ENCODE data around the gene NUDT5.

NUDT5 gene

DNA sequence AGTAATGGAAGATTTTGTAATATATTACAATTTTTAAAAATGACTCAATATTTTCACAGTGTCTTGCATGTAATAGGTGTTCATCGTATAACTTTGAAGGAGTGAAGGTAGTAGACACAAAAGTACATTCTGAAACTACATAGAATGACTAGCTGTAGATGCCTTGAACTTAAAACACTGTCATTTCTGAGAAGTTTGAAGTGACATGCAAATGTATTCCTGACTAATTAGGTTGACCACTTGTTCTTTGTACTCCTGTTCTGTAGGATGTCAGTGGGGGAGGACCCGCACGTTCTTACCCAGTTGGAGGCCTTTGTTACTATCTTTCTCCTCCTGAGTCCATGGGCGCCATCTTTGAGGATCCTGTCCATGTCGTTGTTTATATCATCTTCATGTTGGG is 35.0 kb downstream of the NUDT5 start:
- Histone ChIP-seq H3K36me3 (ENCODE audit: insufficient read depth, low read length) (peaks cover 73% of the 10 kb centered on the region), H3K4me1 (ENCODE audit: insufficient read depth, low read length) (no peaks in the 10 kb centered on the region), H3K27me3 (ENCODE audit: insufficient read depth, low read length) (no peaks in the 10 kb centered on the region), H3K4me3 (ENCODE audit: low read length) (no peak overlapping the region), H3K9ac (ENCODE audit: low read depth, low read length) (no peak overlapping the region), H3K9me3 (ENCODE audit: insufficient read depth, low read depth, low read length) (no peaks in the 10 kb centered on the region), H3K27ac (ENCODE audit: low read depth, low read length) (no peak overlapping the region)
- WGBS, result 87% methylated on average over 5 of the region's 5 CpGs

DNA sequence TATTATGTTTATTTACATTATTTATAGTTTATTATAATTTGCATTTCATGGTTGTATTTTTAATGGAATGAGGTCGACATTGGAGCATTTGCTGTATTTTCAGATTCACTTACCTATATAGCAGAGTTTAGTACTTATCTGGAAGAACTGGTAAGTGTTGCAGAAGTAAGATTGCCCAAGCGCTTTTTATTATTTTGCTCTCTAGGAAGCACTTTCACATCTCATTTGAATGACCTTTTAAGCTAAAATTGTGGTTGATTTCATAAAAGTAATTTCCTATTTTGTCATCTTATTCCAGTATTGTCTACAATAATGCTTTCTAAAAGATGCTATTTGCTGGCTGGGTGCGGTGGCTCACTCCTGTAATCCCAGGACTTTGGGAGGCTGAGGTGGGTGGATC is 37.6 kb downstream of the NUDT5 start:
- Histone ChIP-seq H3K27me3 (ENCODE audit: insufficient read depth, low read length) (no peaks in the 10 kb centered on the region), H3K4me3 (ENCODE audit: low read length) (no peak overlapping the region), H3K4me1 (ENCODE audit: insufficient read depth, low read length) (no peaks in the 10 kb centered on the region), H3K27ac (ENCODE audit: low read depth, low read length) (no peak overlapping the region), H3K9ac (ENCODE audit: low read depth, low read length) (no peak overlapping the region), H3K36me3 (ENCODE audit: insufficient read depth, low read length) (peaks cover 56% of the 10 kb centered on the region), H3K9me3 (ENCODE audit: insufficient read depth, low read depth, low read length) (no peaks in the 10 kb centered on the region)
- 86% methylated on average over 1 of the region's 3 CpGs for WGBS

DNA sequence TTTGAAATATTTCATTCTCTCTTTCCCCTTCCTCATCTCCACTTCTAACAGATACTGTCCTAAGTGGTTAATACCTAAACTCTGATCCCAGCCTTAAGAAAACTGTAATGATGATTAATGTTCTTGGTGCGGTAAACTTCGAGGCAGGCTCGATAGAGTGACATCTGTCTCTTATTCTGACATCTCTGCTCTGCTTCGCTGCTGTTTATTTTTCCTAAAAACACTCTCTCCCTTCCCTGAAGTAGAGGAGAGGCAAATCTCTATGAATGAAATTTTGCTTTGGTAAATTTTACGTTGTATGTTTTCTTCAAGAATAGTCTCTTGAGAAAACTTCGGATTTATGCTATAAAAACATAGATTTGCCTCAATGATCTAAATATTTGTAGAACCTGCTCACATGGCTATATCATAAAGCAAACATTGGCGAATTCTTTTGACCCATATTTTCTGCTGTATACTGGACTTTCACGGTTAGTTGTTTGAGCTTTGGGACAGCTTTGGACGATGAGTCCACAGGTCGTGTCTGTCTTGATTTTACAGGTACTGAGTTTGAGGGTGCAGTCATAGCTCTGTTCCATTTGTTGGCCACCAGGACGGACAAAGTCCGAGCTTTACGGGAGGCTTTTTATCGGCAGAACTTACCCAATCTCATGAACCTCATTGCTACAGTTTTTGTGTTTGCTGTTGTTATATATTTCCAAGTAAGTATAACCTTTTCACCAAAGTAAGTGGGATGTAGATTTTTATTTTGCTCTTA is 39.1 kb downstream of the NUDT5 start:
- Histone ChIP-seq H3K4me3 (ENCODE audit: low read length) (no peak overlapping the region), H3K4me1 (ENCODE audit: insufficient read depth, low read length) (no peaks in the 10 kb centered on the region), H3K9ac (ENCODE audit: low read depth, low read length) (no peak overlapping the region), H3K36me3 (ENCODE audit: insufficient read depth, low read length) (peaks cover 42% of the 10 kb centered on the region), H3K9me3 (ENCODE audit: insufficient read depth, low read depth, low read length) (no peaks in the 10 kb centered on the region), H3K27ac (ENCODE audit: low read depth, low read length) (no peak overlapping the region), H3K27me3 (ENCODE audit: insufficient read depth, low read length) (no peaks in the 10 kb centered on the region)
- 96% methylated on average over 10 of the region's 14 CpGs for WGBS

DNA sequence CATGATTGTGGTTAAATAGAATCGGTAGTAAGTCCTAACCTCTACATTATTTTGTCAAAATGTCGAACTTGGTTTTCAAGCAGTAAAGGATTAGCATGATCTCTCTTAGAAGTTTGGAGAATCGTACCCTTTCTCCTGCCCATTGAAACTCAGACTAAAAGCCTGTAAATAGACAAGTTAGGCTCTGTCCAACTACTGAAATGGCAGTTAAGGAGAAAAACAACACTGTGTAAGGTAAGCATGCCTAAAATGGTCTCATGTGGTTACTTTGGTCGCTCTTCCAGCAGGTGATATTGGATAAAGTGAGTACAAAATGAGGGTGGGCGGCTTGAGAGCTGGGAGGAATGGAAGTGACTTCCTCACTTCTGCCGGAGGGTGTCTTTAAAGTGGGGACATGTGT is 41.2 kb downstream of the NUDT5 start:
- Histone ChIP-seq H3K27me3 (ENCODE audit: insufficient read depth, low read length) (no peaks in the 10 kb centered on the region), H3K36me3 (ENCODE audit: insufficient read depth, low read length) (peaks cover 34% of the 10 kb centered on the region), H3K4me3 (ENCODE audit: low read length) (no peak overlapping the region), H3K9me3 (ENCODE audit: insufficient read depth, low read depth, low read length) (no peaks in the 10 kb centered on the region), H3K4me1 (ENCODE audit: insufficient read depth, low read length) (no peaks in the 10 kb centered on the region), H3K27ac (ENCODE audit: low read depth, low read length) (no peak overlapping the region), H3K9ac (ENCODE audit: low read depth, low read length) (no peak overlapping the region)
- WGBS, result 95% methylated on average over 5 of the region's 6 CpGs

DNA sequence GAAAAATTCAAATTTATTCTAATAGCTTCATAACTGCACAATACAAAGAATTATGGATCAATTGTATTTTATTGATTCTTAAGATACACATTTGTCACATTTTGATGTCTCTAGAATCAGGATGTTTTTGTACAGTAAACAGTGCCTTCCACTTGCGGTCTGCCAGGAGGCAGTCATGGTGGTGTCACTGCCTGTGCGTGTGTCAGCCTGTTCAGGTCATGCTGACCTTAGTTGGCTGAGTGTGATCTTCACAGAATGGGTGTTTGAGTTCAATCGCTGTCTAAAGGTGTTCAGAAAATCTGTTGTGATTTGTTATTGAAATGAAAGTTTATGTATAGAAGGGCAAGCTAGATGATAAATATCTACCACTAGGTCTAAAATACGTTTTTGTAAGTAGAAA is 45.5 kb downstream of the NUDT5 start:
- 82% methylated on average over 3 of the region's 4 CpGs for WGBS
- H3K9me3 ChIP-seq (ENCODE audit: insufficient read depth, low read depth, low read length), result no peaks in the 10 kb centered on the region
- no peak overlapping the region for H3K9ac ChIP-seq (ENCODE audit: low read depth, low read length)
- no peak overlapping the region for H3K27ac ChIP-seq (ENCODE audit: low read depth, low read length)
- no peaks in the 10 kb centered on the region for H3K4me1 ChIP-seq (ENCODE audit: insufficient read depth, low read length)
- peaks cover 28% of the 10 kb centered on the region for H3K36me3 ChIP-seq (ENCODE audit: insufficient read depth, low read length)
- H3K27me3 ChIP-seq (ENCODE audit: insufficient read depth, low read length), result no peaks in the 10 kb centered on the region
- no peak overlapping the region for H3K4me3 ChIP-seq (ENCODE audit: low read length)

DNA sequence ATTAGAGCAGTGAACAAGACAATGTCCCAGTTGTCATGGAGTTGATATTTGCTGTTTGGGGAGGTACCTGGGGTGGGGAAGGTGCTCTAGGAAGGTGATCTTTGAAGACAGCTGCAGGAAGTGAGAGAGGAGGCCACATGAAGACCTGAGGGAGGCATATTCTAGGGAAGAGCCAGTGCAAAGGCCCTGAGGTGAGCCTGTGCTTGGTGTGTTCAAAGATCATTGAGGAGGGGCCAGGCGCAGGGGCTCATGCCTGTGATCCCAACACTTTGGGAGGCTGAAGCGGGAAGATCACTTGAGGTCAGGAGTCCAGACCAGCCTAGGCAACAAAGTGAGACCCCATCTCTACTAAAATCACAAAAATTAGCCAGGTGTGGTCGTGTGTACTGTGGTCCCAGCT is 51.2 kb downstream of the NUDT5 start:
- peaks cover 37% of the 10 kb centered on the region for H3K36me3 ChIP-seq (ENCODE audit: insufficient read depth, low read length)
- no peaks in the 10 kb centered on the region for H3K4me1 ChIP-seq (ENCODE audit: insufficient read depth, low read length)
- 92% methylated on average over 3 of the region's 3 CpGs for WGBS
- no peaks in the 10 kb centered on the region for H3K27me3 ChIP-seq (ENCODE audit: insufficient read depth, low read length)
- H3K9me3 ChIP-seq (ENCODE audit: insufficient read depth, low read depth, low read length), result no peaks in the 10 kb centered on the region
- no peak overlapping the region for H3K27ac ChIP-seq (ENCODE audit: low read depth, low read length)
- no peak overlapping the region for H3K9ac ChIP-seq (ENCODE audit: low read depth, low read length)
- no peak overlapping the region for H3K4me3 ChIP-seq (ENCODE audit: low read length)

DNA sequence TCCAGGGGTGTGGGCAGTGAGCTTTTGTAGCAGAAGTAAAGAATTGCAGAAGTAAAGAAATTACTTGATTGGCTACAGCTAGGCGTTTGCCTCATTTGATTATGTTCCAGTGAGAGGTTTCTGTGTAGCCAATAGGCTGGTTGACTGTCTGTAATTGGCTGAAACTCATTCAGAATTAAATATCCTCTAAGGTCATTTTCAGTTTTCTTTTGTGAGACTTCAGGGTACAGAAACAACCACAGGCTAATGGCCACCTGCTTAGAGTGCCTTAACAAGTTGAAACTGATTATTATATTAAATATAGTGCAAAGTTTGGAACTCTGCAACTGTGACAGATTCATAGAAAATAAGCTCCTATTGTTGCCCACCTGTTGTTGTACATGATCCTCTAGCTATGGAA is 55.7 kb downstream of the NUDT5 start:
- H3K27me3 ChIP-seq (ENCODE audit: insufficient read depth, low read length), result no peaks in the 10 kb centered on the region
- H3K4me1 ChIP-seq (ENCODE audit: insufficient read depth, low read length), result no peaks in the 10 kb centered on the region
- H3K4me3 ChIP-seq (ENCODE audit: low read length), result no peak overlapping the region
- H3K9ac ChIP-seq (ENCODE audit: low read depth, low read length), result no peak overlapping the region
- H3K9me3 ChIP-seq (ENCODE audit: insufficient read depth, low read depth, low read length), result no peaks in the 10 kb centered on the region
- H3K36me3 ChIP-seq (ENCODE audit: insufficient read depth, low read length), result peaks cover 56% of the 10 kb centered on the region
- 100% methylated on average over 1 of the region's 1 CpG for WGBS
- no peak overlapping the region for H3K27ac ChIP-seq (ENCODE audit: low read depth, low read length)

DNA sequence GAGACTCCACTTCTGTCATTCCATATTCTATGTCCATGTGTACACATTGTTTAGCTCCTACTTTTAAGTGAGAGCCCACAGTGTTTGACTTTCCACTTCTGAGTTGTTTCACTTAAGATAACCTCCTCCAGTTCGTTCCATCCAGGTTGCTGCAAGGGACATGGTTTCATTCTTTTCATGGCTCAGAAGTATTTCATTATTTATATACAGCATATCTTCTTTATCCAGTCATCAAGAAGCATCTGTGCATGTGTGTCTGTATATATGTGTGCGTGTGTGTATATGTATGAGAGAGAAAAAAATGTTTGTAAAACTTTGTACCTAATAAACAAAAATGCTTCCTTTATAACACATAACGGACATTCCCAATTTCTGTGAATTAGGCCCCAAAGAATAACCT is 60.1 kb downstream of the NUDT5 start:
- Histone ChIP-seq H3K27ac (ENCODE audit: low read depth, low read length) (no peak overlapping the region), H3K27me3 (ENCODE audit: insufficient read depth, low read length) (no peaks in the 10 kb centered on the region), H3K4me1 (ENCODE audit: insufficient read depth, low read length) (no peaks in the 10 kb centered on the region), H3K36me3 (ENCODE audit: insufficient read depth, low read length) (peaks cover 47% of the 10 kb centered on the region), H3K9ac (ENCODE audit: low read depth, low read length) (no peak overlapping the region), H3K4me3 (ENCODE audit: low read length) (no peak overlapping the region), H3K9me3 (ENCODE audit: insufficient read depth, low read depth, low read length) (no peaks in the 10 kb centered on the region)
- 100% methylated on average over 1 of the region's 3 CpGs for WGBS

DNA sequence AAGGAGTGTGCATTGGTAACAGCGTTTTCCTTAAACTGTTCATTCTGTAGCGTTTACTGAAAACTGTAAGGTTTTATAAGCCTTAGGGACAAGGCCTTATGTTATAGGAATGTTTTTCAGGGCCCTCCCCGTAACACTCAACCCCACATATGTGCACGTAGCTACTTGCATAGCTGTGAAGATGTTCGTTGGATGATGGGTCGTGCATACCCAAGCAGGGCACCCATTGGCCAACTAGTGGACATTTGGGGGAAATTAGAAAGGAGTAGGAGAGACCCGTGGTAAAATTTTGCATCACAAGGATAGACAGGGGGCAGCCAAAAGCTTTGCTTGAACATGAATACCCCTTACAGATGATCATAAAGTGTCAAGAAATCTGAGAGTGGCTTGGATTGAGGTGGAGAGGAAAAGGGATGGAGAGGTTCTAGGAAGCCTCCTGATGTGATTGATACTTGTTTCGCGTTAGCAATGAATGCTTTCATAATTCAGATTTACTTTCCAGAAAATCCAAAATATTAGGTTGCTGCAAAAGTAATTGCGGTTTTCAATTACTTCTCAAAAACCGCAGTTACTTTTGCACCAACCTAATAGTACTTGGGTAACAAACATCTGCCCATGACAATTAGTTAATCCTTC is 65.3 kb downstream of the NUDT5 start:
- Histone ChIP-seq H3K27ac (ENCODE audit: low read depth, low read length) (no peak overlapping the region), H3K36me3 (ENCODE audit: insufficient read depth, low read length) (peaks cover 16% of the 10 kb centered on the region), H3K27me3 (ENCODE audit: insufficient read depth, low read length) (no peaks in the 10 kb centered on the region), H3K4me1 (ENCODE audit: insufficient read depth, low read length) (no peaks in the 10 kb centered on the region), H3K9me3 (ENCODE audit: insufficient read depth, low read depth, low read length) (no peaks in the 10 kb centered on the region), H3K9ac (ENCODE audit: low read depth, low read length) (peak overlapping the region; percentile 78), H3K4me3 (ENCODE audit: low read length) (peak overlapping the region; percentile 88)
- WGBS, result 21% methylated on average over 8 of the region's 11 CpGs

DNA sequence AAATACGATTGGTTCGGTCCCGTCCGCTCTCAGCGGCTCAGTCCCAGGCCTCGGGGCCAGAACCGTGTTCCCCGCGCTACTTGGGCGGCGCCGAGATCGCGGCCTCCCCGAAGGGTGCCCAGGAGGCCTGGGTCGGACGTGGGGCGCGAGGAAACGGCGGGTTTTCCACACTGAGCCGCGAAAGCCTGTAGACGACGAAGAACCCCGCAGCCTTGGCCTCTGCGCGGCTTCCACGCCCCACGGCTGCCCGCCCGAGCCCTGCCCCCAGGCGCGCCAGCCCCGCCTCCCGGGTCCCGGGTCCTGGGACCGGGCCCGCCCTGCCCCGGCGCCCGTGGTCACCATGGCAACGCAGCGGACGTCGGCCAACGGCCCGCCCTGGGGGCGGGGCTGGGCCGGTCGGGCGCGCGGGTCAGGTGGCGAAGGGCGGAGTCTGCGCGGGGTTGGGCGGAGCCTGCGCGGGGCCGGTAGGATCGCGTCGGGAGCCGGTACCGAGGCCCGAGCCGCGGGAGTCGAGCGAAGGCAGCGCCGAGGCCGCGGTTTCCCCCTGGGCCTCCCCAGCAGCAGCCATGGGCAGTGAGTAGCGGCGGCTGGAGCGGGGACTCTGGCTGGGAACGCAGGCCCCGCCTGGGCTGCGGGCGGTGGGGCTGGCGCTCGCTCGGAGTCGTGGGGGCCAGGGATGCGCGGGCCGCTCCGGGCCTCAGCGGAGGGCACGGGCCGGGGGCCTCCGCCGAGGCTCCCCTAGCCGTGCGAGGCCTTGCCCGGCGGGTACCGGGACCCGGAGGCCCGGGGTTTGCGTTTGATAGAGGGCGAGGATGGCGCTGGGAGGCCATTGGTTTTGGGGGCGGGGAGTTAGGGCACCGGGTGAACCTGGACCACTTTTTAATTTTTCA is 66.2 kb downstream of the NUDT5 start, which contains the start of gene SEC61A2:
SEC61A2 (plus strand) TSS at position 456 of the 890 bp plus-strand sequence; CDS start at position 567, 111 bp downstream.
- peaks cover 12% of the 10 kb centered on the region for H3K36me3 ChIP-seq (ENCODE audit: insufficient read depth, low read length)
- H3K9ac ChIP-seq (ENCODE audit: low read depth, low read length), result peak within 1 kb of the TSS; percentile 85
- no peaks in the 10 kb centered on the region for H3K4me1 ChIP-seq (ENCODE audit: insufficient read depth, low read length)
- no peaks in the 10 kb centered on the region for H3K27me3 ChIP-seq (ENCODE audit: insufficient read depth, low read length)
- peak within 1 kb of the TSS; percentile 88 for H3K4me3 ChIP-seq (ENCODE audit: low read length)
- H3K27ac ChIP-seq (ENCODE audit: low read depth, low read length), result peak within 1 kb of the TSS; percentile 74
- no peaks in the 10 kb centered on the region for H3K9me3 ChIP-seq (ENCODE audit: insufficient read depth, low read depth, low read length)
- under 1% methylated on average over 108 of the region's 108 CpGs for WGBS

DNA sequence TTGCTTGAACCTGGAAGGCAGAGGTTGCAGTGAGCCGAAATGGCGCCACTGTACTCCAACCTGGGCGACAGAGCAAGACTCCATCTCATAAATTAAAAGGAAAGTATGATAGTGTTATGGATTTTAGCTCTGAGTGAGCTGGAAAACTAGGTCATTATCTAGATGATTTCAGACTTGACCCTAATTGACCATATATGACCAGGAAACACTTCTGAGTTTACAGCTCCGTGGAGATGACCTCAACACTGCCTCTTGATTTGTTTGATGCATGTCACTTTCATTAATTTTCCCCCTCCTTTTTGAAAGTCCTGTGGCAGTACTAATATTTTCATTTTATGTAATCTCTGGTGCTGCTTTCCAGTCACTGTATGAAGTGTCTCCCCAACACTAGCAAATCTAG is 74.0 kb downstream of the NUDT5 start:
- 97% methylated on average over 4 of the region's 4 CpGs for WGBS

More for the DNA sequence above, 74.0 kb downstream of the NUDT5 start:
- Histone ChIP-seq H3K4me3 (ENCODE audit: low read length) (no peak overlapping the region), H3K27me3 (ENCODE audit: insufficient read depth, low read length) (no peaks in the 10 kb centered on the region), H3K9ac (ENCODE audit: low read depth, low read length) (no peak overlapping the region), H3K9me3 (ENCODE audit: insufficient read depth, low read depth, low read length) (no peaks in the 10 kb centered on the region), H3K36me3 (ENCODE audit: insufficient read depth, low read length) (peaks cover 47% of the 10 kb centered on the region), H3K27ac (ENCODE audit: low read depth, low read length) (no peak overlapping the region), H3K4me1 (ENCODE audit: insufficient read depth, low read length) (no peaks in the 10 kb centered on the region)
